SK-N-SH treated with all-trans-retinoic acid at 6 μM for 48 hours (cell line): Measurements from ENCODE around the gene KRTAP9-6.

ENCODE experiments used
- BACH2 ChIP-seq: fragments of 250-450 bp; sonication (Bioruptor Pico); IDR thresholded peaks from 2 replicates; pipeline ENCODE4 v1.9.0; 2021; ENCODE audit warnings: mild to moderate bottlenecking, borderline replicate concordance
- PATZ1 ChIP-seq: fragments of 250-450 bp; sonication (Bioruptor Pico); IDR thresholded peaks from 2 replicates; pipeline ENCODE4 v1.8.0; 2020; ENCODE audit warnings: mild to moderate bottlenecking, moderate library complexity, borderline replicate concordance
- ZFP30 ChIP-seq: fragments of 450-650 bp; formaldehyde crosslinking; IDR thresholded peaks from 2 replicates; pipeline ENCODE4 v1.5.0; 2022; ENCODE audit warnings: mild to moderate bottlenecking, moderate library complexity

- TF ChIP-seq BACH2 (CRISPR knock-in tag) (no peak), ZFP30 (no peak), PATZ1 (CRISPR knock-in tag) (no peak)
Observed at GRCh38 chr17:41278176-41278955, 13.2 kb downstream of the KRTAP9-6 start.
